ENCODE results near the gene LRRC18.

The LRRC18 gene

GRCh38 chr10:48907730-48908129 lies 31.9 kb downstream of the LRRC18 start:
- DNase-seq (ENCODE audit: low spot score): no peak

GRCh38 chr10:48906841-48907240 lies 32.8 kb downstream of the LRRC18 start:
- DNase-seq (ENCODE audit: low spot score): no peak

GRCh38 chr10:48905311-48905710 lies 34.3 kb downstream of the LRRC18 start:
- no peak for DNase-seq (ENCODE audit: low spot score)

GRCh38 chr10:48904861-48905260 lies 34.8 kb downstream of the LRRC18 start:
- no peak for DNase-seq (ENCODE audit: low spot score)

- DNase-seq (ENCODE audit: low spot score): no peak
Observed at GRCh38 chr10:48903151-48903550, 36.5 kb downstream of the LRRC18 start.

GRCh38 chr10:48902096-48902495 lies 37.5 kb downstream of the LRRC18 start:
- DNase-seq (ENCODE audit: low spot score): no peak

GRCh38 chr10:48901319-48901718 lies 38.3 kb downstream of the LRRC18 start:
- DNase-seq (ENCODE audit: low spot score): no peak

GRCh38 chr10:48900371-48900801 lies 39.3 kb downstream of the LRRC18 start:
- DNase-seq (ENCODE audit: low spot score): no peak

- no peak for DNase-seq (ENCODE audit: low spot score)
Observed at GRCh38 chr10:48899781-48900180, 39.9 kb downstream of the LRRC18 start.

- DNase-seq (ENCODE audit: low spot score): no peak
Observed at GRCh38 chr10:48898426-48898825, 41.2 kb downstream of the LRRC18 start.

GRCh38 chr10:48897441-48897790 lies 42.2 kb downstream of the LRRC18 start:
- DNase-seq (ENCODE audit: low spot score): no peak

GRCh38 chr10:48896756-48897440 lies 42.7 kb downstream of the LRRC18 start:
- DNase-seq (ENCODE audit: low spot score): no peak

- DNase-seq (ENCODE audit: low spot score): no peak
Observed at GRCh38 chr10:48895803-48896195, 43.8 kb downstream of the LRRC18 start.

- no peak for DNase-seq (ENCODE audit: low spot score)
Observed at GRCh38 chr10:48894911-48895802, 44.5 kb downstream of the LRRC18 start.

GRCh38 chr10:48890888-48891850 lies 48.5 kb downstream of the LRRC18 start:
- no peak for DNase-seq (ENCODE audit: low spot score)

- no peak for DNase-seq (ENCODE audit: low spot score)
Observed at GRCh38 chr10:48887982-48888381, 51.7 kb downstream of the LRRC18 start.

- DNase-seq (ENCODE audit: low spot score): peak; percentile 13
Observed at GRCh38 chr10:48885376-48885775, 54.3 kb downstream of the LRRC18 start.

GRCh38 chr10:48884179-48885045 lies 55.2 kb downstream of the LRRC18 start:
- DNase-seq (ENCODE audit: low spot score): no peak

- no peak for DNase-seq (ENCODE audit: low spot score)
Observed at GRCh38 chr10:48883701-48884100, 55.9 kb downstream of the LRRC18 start.

GRCh38 chr10:48882881-48883280 lies 56.8 kb downstream of the LRRC18 start:
- DNase-seq (ENCODE audit: low spot score): no peak

GRCh38 chr10:48881937-48882336 lies 57.7 kb downstream of the LRRC18 start:
- no peak for DNase-seq (ENCODE audit: low spot score)
